Measurements from ENCODE around the gene ITPR1. TPM values are rescaled to one million over a fixed set of nuclear protein-coding genes. Genes with fewer than 3 reads are reported as not detected.

The ITPR1 gene
- total RNA-seq, 1 experiment from 2014 or later = 8.7 TPM

GRCh38 chr3:4574426-4574965 lies 81.3 kb downstream of the ITPR1 start:
- Histone ChIP-seq H3K9me3 (ENCODE audit: control insufficient read depth, insufficient read depth, low read depth, low read length) (no peaks in the 10 kb centered on the region), H3K4me3 (ENCODE audit: low read depth in 2 of 2, low read length in 2 of 2) (no peak overlapping the region), H3K27me3 (ENCODE audit: control insufficient read depth, insufficient read depth, low read length) (no peaks in the 10 kb centered on the region), H3K4me1 (ENCODE audit: control insufficient read depth, insufficient read depth, low read length) (no peaks in the 10 kb centered on the region), H3K36me3 (ENCODE audit: control insufficient read depth, insufficient read depth, low read length) (no peaks in the 10 kb centered on the region), H3K27ac (ENCODE audit: low read length) (no peak overlapping the region)
- ChIA-PET POLR2A (no interaction called here), CTCF (interaction anchor here (1.0 kb wide), 1 partner anchor 224 kb away, joined by 3 read pairs; no protein-coding TSS in a partner anchor)
- DNase-seq (ENCODE audit: low read depth, low spot score) (no peak), ATAC-seq (no peak)
- TF ChIP-seq TCF7L2 (IDR thresholded peaks at IDR 0.05; ENCODE audit: low read depth, low read length) (no peak), CTCF (IDR thresholded peaks at IDR 0.05) (no peak), REST (IDR thresholded peaks at IDR 0.05; ENCODE audit: insufficient read depth in 1 of 2, low read depth in 2 of 2, low read length in 1 of 2) (no peak), SIN3A (IDR thresholded peaks at IDR 0.05; ENCODE audit: borderline replicate concordance, insufficient read depth, low read depth, low read length) (no peak), POLR2AphosphoS5 (IDR thresholded peaks at IDR 0.05; ENCODE audit: low read depth, low read length) (no peak)
- BruUV-seq (replicated peaks) = no TSS peak
- intact Hi-C loops (cut with micrococcal nuclease; ENCODE audit: unreplicated experiment) (no loop called here), in situ Hi-C loops (cut with HindIII; ENCODE audit: low pct_unique_long_range_greater_than_20kb, low sequenced_read_pairs) (no loop called here)

- Histone ChIP-seq H3K4me3 (ENCODE audit: low read depth in 2 of 2, low read length in 2 of 2) (no peak overlapping the region), H3K36me3 (ENCODE audit: control insufficient read depth, insufficient read depth, low read length) (no peaks in the 10 kb centered on the region), H3K4me1 (ENCODE audit: control insufficient read depth, insufficient read depth, low read length) (no peaks in the 10 kb centered on the region), H3K27ac (ENCODE audit: low read length) (no peak overlapping the region), H3K9me3 (ENCODE audit: control insufficient read depth, insufficient read depth, low read depth, low read length) (no peaks in the 10 kb centered on the region), H3K27me3 (ENCODE audit: control insufficient read depth, insufficient read depth, low read length) (no peaks in the 10 kb centered on the region)
- no peak for DNase-seq (ENCODE audit: low read depth, low spot score)
- no peak for ATAC-seq
- POLR2A ChIA-PET = no interaction called here
- no peak for TF ChIP-seq REST (IDR thresholded peaks at IDR 0.05; ENCODE audit: insufficient read depth in 1 of 2, low read depth in 2 of 2, low read length in 1 of 2)
- no peak for TF ChIP-seq SIN3A (IDR thresholded peaks at IDR 0.05; ENCODE audit: borderline replicate concordance, insufficient read depth, low read depth, low read length)
- TF ChIP-seq POLR2AphosphoS5 (IDR thresholded peaks at IDR 0.05; ENCODE audit: low read depth, low read length) = no peak
- TF ChIP-seq CTCF (IDR thresholded peaks at IDR 0.05) = no peak
- TF ChIP-seq TCF7L2 (IDR thresholded peaks at IDR 0.05; ENCODE audit: low read depth, low read length) = no peak
- CTCF ChIA-PET = no interaction called here
- BruUV-seq (replicated peaks) = no TSS peak
- intact Hi-C loops (cut with micrococcal nuclease; ENCODE audit: unreplicated experiment) = no loop called here
- in situ Hi-C loops (cut with HindIII; ENCODE audit: low pct_unique_long_range_greater_than_20kb, low sequenced_read_pairs) = no loop called here
Observed at GRCh38 chr3:4575381-4575780, 82.2 kb downstream of the ITPR1 start.

Measured in Panc1 (cell line).